ENCODE measurements around the gene NOS1AP.

GRCh38 chr1:162108426-162108825, 38.9 kb downstream of the NOS1AP start:
- no peak for TF ChIP-seq CTCF (IDR thresholded peaks at IDR 0.05; ENCODE audit: low read length)
- TF ChIP-seq EZH2 (optimal IDR thresholded peaks at IDR 0.05; ENCODE audit: low read depth, low read length) = no peak
